Calu3 (cell line): ENCODE results near the gene DHRS13. TPM values are rescaled to one million over a fixed set of nuclear protein-coding genes. Genes with fewer than 3 reads are reported as not detected.

Experiments
- BruUV-seq: library from RNA; stranded (reverse); fragments of 400-500 nt; replicated peaks from 2 replicates; lab custom pipeline; 2021; lab: Mats Ljungman, UMichigan
- CTCF ChIA-PET: fragments of 300-600 bp; sonication (Branson Sonifier 250); formaldehyde crosslinking; loops from one replicate; lab custom pipeline; 2022; ENCODE audit warnings: antibody characterized with exemption; lab: Charles Lee
- DNase-seq: peaks from one replicate; pipeline ENCODE4 v3.0.0; 2022
- H3K27ac Mint-ChIP-seq: one replicate; pipeline ENCODE4 v1.8.0; 2022; ENCODE audit warnings: mixed read lengths; ENCODE audit not compliant: unreplicated experiment
- H3K27me3 Mint-ChIP-seq: one replicate; pipeline ENCODE4 v1.8.0; 2022; ENCODE audit warnings: mixed read lengths; ENCODE audit not compliant: unreplicated experiment
- H3K36me3 Mint-ChIP-seq: one replicate; pipeline ENCODE4 v1.8.0; 2022; ENCODE audit warnings: mild to moderate bottlenecking, moderate library complexity, mixed read lengths; ENCODE audit not compliant: insufficient read depth, unreplicated experiment
- H3K4me1 Mint-ChIP-seq: one replicate; pipeline ENCODE4 v1.8.0; 2022; ENCODE audit warnings: mild to moderate bottlenecking, low read depth, mixed read lengths; ENCODE audit not compliant: unreplicated experiment
- H3K4me3 Mint-ChIP-seq: one replicate; pipeline ENCODE4 v1.8.0; 2022; ENCODE audit warnings: mild to moderate bottlenecking, low read depth, moderate library complexity, mixed read lengths; ENCODE audit not compliant: unreplicated experiment
- H3K9me3 Mint-ChIP-seq: one replicate; pipeline ENCODE4 v1.8.0; 2022; ENCODE audit warnings: low read depth, mixed read lengths; ENCODE audit not compliant: unreplicated experiment
- CTCF ChIP-seq: fragments of 200-600 bp; IDR thresholded peaks from one replicate; pipeline ENCODE4 v1.8.0; 2022; ENCODE audit warnings: antibody characterized with exemption; ENCODE audit not compliant: unreplicated experiment
- intact Hi-C: fragments of 100-400 bp; cut with micrococcal nuclease; formaldehyde crosslinking; loops from one replicate; pipeline ENCODE4 v1.10.0; 2022; ENCODE audit not compliant: unreplicated experiment
- total RNA-seq: library from RNA; stranded (reverse); gene quantifications from 2 replicates; pipeline ENCODE4 v1.2.3, GENCODE V29; 2022

The DHRS13 gene
- total RNA-seq, 1 experiment from 2014 or later = 23.2 TPM

- Mint-ChIP-seq H3K4me3 (no peak overlapping the region), H3K27ac (no peak overlapping the region), H3K27me3 (no peaks in the 10 kb centered on the region), H3K36me3 (no peaks in the 10 kb centered on the region), H3K4me1 (peaks cover 11% of the 10 kb centered on the region), H3K9me3 (no peaks in the 10 kb centered on the region)
- DNase-seq = no peak
- CTCF ChIA-PET = no interaction called here
- no TSS peak for BruUV-seq
- no peak for TF ChIP-seq CTCF
- intact Hi-C loops = loop anchor here (5.0 to 10.0 kb wide), 2 partner anchors 112 to 150 kb away; partner anchors contain the start of genes NEK8 and TLCD1
Measured at GRCh38 chr17:28874750-28875149, 28.1 kb downstream of the DHRS13 start.

GRCh38 chr17:28873839-28874238, 29.0 kb downstream of the DHRS13 start:
- BruUV-seq = no TSS peak

GRCh38 chr17:28871056-28871579, 31.8 kb downstream of the DHRS13 start:
- BruUV-seq = no TSS peak

More at GRCh38 chr17:28873839-28874238, 29.0 kb downstream of the DHRS13 start:
- intact Hi-C loops = loop anchor here (10.0 kb wide), 1 partner anchor 149 kb away; the partner anchor contains the start of genes NEK8 and TLCD1
- TF ChIP-seq CTCF = no peak
- no peaks in the 10 kb centered on the region for H3K27me3 Mint-ChIP-seq
- CTCF ChIA-PET = no interaction called here
- no peaks in the 10 kb centered on the region for H3K36me3 Mint-ChIP-seq
- H3K4me3 Mint-ChIP-seq = no peak overlapping the region
- no peaks in the 10 kb centered on the region for H3K9me3 Mint-ChIP-seq
- peaks cover 11% of the 10 kb centered on the region for H3K4me1 Mint-ChIP-seq
- no peak overlapping the region for H3K27ac Mint-ChIP-seq
- no peak for DNase-seq

GRCh38 chr17:28867276-28867675, 35.6 kb downstream of the DHRS13 start:
- no peak for DNase-seq
- Mint-ChIP-seq H3K4me1 (peaks cover 6% of the 10 kb centered on the region), H3K9me3 (no peaks in the 10 kb centered on the region), H3K36me3 (no peaks in the 10 kb centered on the region), H3K4me3 (no peak overlapping the region), H3K27me3 (no peaks in the 10 kb centered on the region), H3K27ac (no peak overlapping the region)
- CTCF ChIA-PET = no interaction called here
- BruUV-seq = no TSS peak
- intact Hi-C loops = no loop called here
- no peak for TF ChIP-seq CTCF

More at GRCh38 chr17:28871056-28871579, 31.8 kb downstream of the DHRS13 start:
- H3K9me3 Mint-ChIP-seq = no peaks in the 10 kb centered on the region
- CTCF ChIA-PET = interaction anchor here (0.6 to 1.0 kb wide), 3 partner anchors 43 to 177 kb away, joined by 3 to 4 read pairs (median 3); no protein-coding TSS in a partner anchor
- intact Hi-C loops = loop anchor here (10.0 kb wide), 1 partner anchor 146 kb away; the partner anchor contains the start of genes NEK8 and TLCD1
- no peaks in the 10 kb centered on the region for H3K27me3 Mint-ChIP-seq
- no peak for DNase-seq
- H3K4me1 Mint-ChIP-seq = peaks cover 8% of the 10 kb centered on the region
- no peak overlapping the region for H3K27ac Mint-ChIP-seq
- H3K4me3 Mint-ChIP-seq = no peak overlapping the region
- H3K36me3 Mint-ChIP-seq = no peaks in the 10 kb centered on the region
- TF ChIP-seq CTCF = no peak
